ENCODE data around the gene KIAA0753. TPM values are rescaled to one million over a fixed set of nuclear protein-coding genes. Genes with fewer than 3 reads are reported as not detected.

Gene KIAA0753
- total and polyA plus RNA-seq, 2 of the 8 experiments (the other 6 are each of a cell fraction or from before 2014, with no cell fraction given), result 5.0 to 27.1 TPM

DNA sequence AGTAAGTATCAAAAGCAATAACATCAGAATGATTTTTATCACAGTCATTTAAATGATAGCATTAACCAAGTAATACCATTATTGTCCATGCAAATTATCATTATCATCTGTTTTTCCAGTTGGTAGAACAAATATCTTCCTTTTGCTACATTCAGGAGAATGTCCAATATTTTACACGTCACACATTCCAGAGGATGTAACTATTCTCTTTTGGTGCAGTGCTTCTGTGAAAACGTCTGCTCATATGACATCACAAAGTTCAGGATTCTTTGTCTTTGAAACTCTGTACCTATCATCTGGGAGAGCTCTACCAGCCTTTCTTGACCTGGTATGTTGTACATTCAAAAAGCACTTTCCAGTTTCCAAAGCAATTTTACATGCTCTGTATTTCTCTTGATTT is 44.0 kb downstream of the KIAA0753 start (continued):
- TF ChIP-seq, protein P1, sequence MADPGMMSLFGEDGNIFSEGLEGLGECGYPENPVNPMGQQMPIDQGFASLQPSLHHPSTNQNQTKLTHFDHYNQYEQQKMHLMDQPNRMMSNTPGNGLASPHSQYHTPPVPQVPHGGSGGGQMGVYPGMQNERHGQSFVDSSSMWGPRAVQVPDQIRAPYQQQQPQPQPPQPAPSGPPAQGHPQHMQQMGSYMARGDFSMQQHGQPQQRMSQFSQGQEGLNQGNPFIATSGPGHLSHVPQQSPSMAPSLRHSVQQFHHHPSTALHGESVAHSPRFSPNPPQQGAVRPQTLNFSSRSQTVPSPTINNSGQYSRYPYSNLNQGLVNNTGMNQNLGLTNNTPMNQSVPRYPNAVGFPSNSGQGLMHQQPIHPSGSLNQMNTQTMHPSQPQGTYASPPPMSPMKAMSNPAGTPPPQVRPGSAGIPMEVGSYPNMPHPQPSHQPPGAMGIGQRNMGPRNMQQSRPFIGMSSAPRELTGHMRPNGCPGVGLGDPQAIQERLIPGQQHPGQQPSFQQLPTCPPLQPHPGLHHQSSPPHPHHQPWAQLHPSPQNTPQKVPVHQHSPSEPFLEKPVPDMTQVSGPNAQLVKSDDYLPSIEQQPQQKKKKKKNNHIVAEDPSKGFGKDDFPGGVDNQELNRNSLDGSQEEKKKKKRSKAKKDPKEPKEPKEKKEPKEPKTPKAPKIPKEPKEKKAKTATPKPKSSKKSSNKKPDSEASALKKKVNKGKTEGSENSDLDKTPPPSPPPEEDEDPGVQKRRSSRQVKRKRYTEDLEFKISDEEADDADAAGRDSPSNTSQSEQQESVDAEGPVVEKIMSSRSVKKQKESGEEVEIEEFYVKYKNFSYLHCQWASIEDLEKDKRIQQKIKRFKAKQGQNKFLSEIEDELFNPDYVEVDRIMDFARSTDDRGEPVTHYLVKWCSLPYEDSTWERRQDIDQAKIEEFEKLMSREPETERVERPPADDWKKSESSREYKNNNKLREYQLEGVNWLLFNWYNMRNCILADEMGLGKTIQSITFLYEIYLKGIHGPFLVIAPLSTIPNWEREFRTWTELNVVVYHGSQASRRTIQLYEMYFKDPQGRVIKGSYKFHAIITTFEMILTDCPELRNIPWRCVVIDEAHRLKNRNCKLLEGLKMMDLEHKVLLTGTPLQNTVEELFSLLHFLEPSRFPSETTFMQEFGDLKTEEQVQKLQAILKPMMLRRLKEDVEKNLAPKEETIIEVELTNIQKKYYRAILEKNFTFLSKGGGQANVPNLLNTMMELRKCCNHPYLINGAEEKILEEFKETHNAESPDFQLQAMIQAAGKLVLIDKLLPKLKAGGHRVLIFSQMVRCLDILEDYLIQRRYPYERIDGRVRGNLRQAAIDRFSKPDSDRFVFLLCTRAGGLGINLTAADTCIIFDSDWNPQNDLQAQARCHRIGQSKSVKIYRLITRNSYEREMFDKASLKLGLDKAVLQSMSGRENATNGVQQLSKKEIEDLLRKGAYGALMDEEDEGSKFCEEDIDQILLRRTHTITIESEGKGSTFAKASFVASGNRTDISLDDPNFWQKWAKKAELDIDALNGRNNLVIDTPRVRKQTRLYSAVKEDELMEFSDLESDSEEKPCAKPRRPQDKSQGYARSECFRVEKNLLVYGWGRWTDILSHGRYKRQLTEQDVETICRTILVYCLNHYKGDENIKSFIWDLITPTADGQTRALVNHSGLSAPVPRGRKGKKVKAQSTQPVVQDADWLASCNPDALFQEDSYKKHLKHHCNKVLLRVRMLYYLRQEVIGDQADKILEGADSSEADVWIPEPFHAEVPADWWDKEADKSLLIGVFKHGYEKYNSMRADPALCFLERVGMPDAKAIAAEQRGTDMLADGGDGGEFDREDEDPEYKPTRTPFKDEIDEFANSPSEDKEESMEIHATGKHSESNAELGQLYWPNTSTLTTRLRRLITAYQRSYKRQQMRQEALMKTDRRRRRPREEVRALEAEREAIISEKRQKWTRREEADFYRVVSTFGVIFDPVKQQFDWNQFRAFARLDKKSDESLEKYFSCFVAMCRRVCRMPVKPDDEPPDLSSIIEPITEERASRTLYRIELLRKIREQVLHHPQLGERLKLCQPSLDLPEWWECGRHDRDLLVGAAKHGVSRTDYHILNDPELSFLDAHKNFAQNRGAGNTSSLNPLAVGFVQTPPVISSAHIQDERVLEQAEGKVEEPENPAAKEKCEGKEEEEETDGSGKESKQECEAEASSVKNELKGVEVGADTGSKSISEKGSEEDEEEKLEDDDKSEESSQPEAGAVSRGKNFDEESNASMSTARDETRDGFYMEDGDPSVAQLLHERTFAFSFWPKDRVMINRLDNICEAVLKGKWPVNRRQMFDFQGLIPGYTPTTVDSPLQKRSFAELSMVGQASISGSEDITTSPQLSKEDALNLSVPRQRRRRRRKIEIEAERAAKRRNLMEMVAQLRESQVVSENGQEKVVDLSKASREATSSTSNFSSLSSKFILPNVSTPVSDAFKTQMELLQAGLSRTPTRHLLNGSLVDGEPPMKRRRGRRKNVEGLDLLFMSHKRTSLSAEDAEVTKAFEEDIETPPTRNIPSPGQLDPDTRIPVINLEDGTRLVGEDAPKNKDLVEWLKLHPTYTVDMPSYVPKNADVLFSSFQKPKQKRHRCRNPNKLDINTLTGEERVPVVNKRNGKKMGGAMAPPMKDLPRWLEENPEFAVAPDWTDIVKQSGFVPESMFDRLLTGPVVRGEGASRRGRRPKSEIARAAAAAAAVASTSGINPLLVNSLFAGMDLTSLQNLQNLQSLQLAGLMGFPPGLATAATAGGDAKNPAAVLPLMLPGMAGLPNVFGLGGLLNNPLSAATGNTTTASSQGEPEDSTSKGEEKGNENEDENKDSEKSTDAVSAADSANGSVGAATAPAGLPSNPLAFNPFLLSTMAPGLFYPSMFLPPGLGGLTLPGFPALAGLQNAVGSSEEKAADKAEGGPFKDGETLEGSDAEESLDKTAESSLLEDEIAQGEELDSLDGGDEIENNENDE (IDR thresholded peaks at IDR 0.05; ENCODE audit: insufficient replicate concordance, low read length), result no peak
- TF ChIP-seq SAP30 (IDR thresholded peaks at IDR 0.05; ENCODE audit: insufficient read depth, insufficient replicate concordance, low read length) (no peak), SP1 (IDR thresholded peaks at IDR 0.05; ENCODE audit: low read depth, low read length) (no peak), JUND (IDR thresholded peaks at IDR 0.05; ENCODE audit: low read length) (no peak), RNF2 (IDR thresholded peaks at IDR 0.05; ENCODE audit: borderline replicate concordance, low read depth, low read length, missing control alignments, poor library complexity, severe bottlenecking) (no peak), MAFK (IDR thresholded peaks at IDR 0.05; ENCODE audit: low read depth, low read length) (no peak)
